ENCODE measurements around the gene TMCO5A. TPM values are rescaled to one million over a fixed set of nuclear protein-coding genes. Genes with fewer than 3 reads are reported as not detected.

TMCO5A gene
- total RNA-seq, result not detected in 2 replicates

GRCh38 chr15:37934340-37934739 lies at the start of gene TMCO5A:
Gene TMCO5A (plus strand): TSS chr15:37934640. CDS start chr15:37936324, 1,684 bp downstream.

